ENCODE results near the gene PPM1F. TPM values are rescaled to one million over a fixed set of nuclear protein-coding genes. Genes with fewer than 3 reads are reported as not detected.

Gene PPM1F
- polyA plus RNA-seq, 1 donor from 2014 or later, result 28.3 TPM

DNA sequence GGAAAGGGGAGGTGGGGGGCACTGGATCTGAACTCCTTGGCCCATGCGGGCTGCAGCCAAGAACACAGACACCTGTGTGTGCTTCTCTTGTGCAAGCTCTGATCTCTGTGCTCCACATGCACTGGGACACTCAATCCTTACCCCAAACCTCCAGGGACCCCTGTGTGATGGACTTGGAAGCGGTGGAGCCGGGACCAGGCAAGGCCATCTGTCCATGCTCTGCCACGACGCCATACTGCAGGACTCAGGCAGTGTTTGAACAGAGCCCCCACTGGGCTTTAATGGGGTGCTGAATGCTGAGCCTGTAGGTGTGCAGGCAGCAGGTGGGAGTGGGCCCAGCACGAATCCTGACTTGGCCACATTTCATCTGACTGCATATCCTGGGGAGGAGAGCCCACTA lies 23.4 kb downstream of the PPM1F start:
- Histone ChIP-seq H3K4me3 (ENCODE audit: low read length) (no peak overlapping the region), H3K79me2 (replicated peaks; ENCODE audit: insufficient read depth, low read length) (no peaks in the 10 kb centered on the region), H3K9ac (ENCODE audit: low read length) (no peak overlapping the region), H3K27ac (ENCODE audit: low read length) (no peak overlapping the region), H3K9me2 (ENCODE audit: insufficient read depth, low read length) (no peaks in the 10 kb centered on the region), H3K9me3 (ENCODE audit: low read length) (no peaks in the 10 kb centered on the region), H3F3A (ENCODE audit: insufficient read depth, low read length, poor library complexity, severe bottlenecking) (no peaks in the 10 kb centered on the region), H3K27me3 (ENCODE audit: insufficient read depth, low read depth, low read length) (no peaks in the 10 kb centered on the region), H3K36me3 (ENCODE audit: insufficient read depth, low read length) (no peaks in the 10 kb centered on the region), H2AFZ (ENCODE audit: low read depth, low read length) (no peak overlapping the region), H4K20me1 (ENCODE audit: insufficient read depth) (no peaks in the 10 kb centered on the region), H3K4me2 (ENCODE audit: low read length) (no peak overlapping the region)
- TF ChIP-seq RAD21 (conservative IDR thresholded peaks at IDR 0.05), result no peak
- no peak for TF ChIP-seq MXI1 (conservative IDR thresholded peaks at IDR 0.05; ENCODE audit: poor library complexity, severe bottlenecking)
- TF ChIP-seq, protein P1, sequence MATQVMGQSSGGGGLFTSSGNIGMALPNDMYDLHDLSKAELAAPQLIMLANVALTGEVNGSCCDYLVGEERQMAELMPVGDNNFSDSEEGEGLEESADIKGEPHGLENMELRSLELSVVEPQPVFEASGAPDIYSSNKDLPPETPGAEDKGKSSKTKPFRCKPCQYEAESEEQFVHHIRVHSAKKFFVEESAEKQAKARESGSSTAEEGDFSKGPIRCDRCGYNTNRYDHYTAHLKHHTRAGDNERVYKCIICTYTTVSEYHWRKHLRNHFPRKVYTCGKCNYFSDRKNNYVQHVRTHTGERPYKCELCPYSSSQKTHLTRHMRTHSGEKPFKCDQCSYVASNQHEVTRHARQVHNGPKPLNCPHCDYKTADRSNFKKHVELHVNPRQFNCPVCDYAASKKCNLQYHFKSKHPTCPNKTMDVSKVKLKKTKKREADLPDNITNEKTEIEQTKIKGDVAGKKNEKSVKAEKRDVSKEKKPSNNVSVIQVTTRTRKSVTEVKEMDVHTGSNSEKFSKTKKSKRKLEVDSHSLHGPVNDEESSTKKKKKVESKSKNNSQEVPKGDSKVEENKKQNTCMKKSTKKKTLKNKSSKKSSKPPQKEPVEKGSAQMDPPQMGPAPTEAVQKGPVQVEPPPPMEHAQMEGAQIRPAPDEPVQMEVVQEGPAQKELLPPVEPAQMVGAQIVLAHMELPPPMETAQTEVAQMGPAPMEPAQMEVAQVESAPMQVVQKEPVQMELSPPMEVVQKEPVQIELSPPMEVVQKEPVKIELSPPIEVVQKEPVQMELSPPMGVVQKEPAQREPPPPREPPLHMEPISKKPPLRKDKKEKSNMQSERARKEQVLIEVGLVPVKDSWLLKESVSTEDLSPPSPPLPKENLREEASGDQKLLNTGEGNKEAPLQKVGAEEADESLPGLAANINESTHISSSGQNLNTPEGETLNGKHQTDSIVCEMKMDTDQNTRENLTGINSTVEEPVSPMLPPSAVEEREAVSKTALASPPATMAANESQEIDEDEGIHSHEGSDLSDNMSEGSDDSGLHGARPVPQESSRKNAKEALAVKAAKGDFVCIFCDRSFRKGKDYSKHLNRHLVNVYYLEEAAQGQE (IDR thresholded peaks at IDR 0.05; ENCODE audit: borderline replicate concordance), result no peak
- TF ChIP-seq EZH2 (IDR thresholded peaks at IDR 0.05; ENCODE audit: borderline replicate concordance, insufficient read depth, low read length, poor library complexity, severe bottlenecking), result no peak
- TF ChIP-seq EP300 (conservative IDR thresholded peaks at IDR 0.05; ENCODE audit: poor library complexity, severe bottlenecking), result no peak
- TF ChIP-seq TAF1 (IDR thresholded peaks at IDR 0.05; ENCODE audit: low read depth), result no peak
- TF ChIP-seq, protein P2, sequence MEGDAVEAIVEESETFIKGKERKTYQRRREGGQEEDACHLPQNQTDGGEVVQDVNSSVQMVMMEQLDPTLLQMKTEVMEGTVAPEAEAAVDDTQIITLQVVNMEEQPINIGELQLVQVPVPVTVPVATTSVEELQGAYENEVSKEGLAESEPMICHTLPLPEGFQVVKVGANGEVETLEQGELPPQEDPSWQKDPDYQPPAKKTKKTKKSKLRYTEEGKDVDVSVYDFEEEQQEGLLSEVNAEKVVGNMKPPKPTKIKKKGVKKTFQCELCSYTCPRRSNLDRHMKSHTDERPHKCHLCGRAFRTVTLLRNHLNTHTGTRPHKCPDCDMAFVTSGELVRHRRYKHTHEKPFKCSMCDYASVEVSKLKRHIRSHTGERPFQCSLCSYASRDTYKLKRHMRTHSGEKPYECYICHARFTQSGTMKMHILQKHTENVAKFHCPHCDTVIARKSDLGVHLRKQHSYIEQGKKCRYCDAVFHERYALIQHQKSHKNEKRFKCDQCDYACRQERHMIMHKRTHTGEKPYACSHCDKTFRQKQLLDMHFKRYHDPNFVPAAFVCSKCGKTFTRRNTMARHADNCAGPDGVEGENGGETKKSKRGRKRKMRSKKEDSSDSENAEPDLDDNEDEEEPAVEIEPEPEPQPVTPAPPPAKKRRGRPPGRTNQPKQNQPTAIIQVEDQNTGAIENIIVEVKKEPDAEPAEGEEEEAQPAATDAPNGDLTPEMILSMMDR (IDR thresholded peaks at IDR 0.05; ENCODE audit: poor library complexity, severe bottlenecking), result no peak
- TF ChIP-seq POLR2AphosphoS5 (IDR thresholded peaks at IDR 0.05), result no peak
- TF ChIP-seq SMC3 (conservative IDR thresholded peaks at IDR 0.05; ENCODE audit: poor library complexity), result no peak

DNA sequence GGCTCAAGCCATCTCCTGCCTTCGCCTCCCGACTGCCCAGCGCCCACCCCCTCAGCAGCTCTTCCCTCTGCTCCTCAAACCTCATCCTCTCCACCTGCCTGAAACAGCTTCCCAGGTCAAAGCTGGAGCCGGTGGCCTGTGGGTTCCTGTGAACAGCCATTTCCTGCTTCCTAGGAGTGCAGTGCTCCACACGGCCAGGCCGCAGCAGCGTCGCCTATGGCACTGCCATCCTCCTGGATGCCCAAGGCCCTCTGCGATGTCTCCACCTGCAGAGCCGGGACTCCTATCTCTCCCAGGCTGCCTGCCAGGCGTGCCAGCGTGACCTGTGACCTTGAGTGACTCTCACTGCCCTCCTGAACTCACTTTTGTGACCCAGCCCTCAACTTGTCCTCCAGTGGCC lies 24.6 kb downstream of the PPM1F start:
- TF ChIP-seq, protein P2 (IDR thresholded peaks at IDR 0.05; ENCODE audit: poor library complexity, severe bottlenecking), result no peak
- TF ChIP-seq MXI1 (conservative IDR thresholded peaks at IDR 0.05; ENCODE audit: poor library complexity, severe bottlenecking) (no peak), SMC3 (conservative IDR thresholded peaks at IDR 0.05; ENCODE audit: poor library complexity) (no peak), EZH2 (IDR thresholded peaks at IDR 0.05; ENCODE audit: borderline replicate concordance, insufficient read depth, low read length, poor library complexity, severe bottlenecking) (no peak), RAD21 (conservative IDR thresholded peaks at IDR 0.05) (no peak), EP300 (conservative IDR thresholded peaks at IDR 0.05; ENCODE audit: poor library complexity, severe bottlenecking) (no peak)
- TF ChIP-seq, protein P1 (IDR thresholded peaks at IDR 0.05; ENCODE audit: borderline replicate concordance), result no peak
- H3K27ac ChIP-seq (ENCODE audit: low read length), result no peak overlapping the region
- H3K4me3 ChIP-seq (ENCODE audit: low read length), result no peak overlapping the region
- no peak overlapping the region for H3K9ac ChIP-seq (ENCODE audit: low read length)
- no peaks in the 10 kb centered on the region for H3K36me3 ChIP-seq (ENCODE audit: insufficient read depth, low read length)
- H2AFZ ChIP-seq (ENCODE audit: low read depth, low read length), result no peak overlapping the region
- no peaks in the 10 kb centered on the region for H3F3A ChIP-seq (ENCODE audit: insufficient read depth, low read length, poor library complexity, severe bottlenecking)
- no peaks in the 10 kb centered on the region for H3K9me3 ChIP-seq (ENCODE audit: low read length)
- H3K9me2 ChIP-seq (ENCODE audit: insufficient read depth, low read length), result no peaks in the 10 kb centered on the region
- H4K20me1 ChIP-seq (ENCODE audit: insufficient read depth), result no peaks in the 10 kb centered on the region
- no peaks in the 10 kb centered on the region for H3K27me3 ChIP-seq (ENCODE audit: insufficient read depth, low read depth, low read length)
- no peaks in the 10 kb centered on the region for H3K79me2 ChIP-seq (replicated peaks; ENCODE audit: insufficient read depth, low read length)
- H3K4me2 ChIP-seq (ENCODE audit: low read length), result no peak overlapping the region

All from neural cell (in vitro differentiated cells).